NAMALWA (cell line): ENCODE data around the gene CPA3.

Experiments
- DNase-seq: peaks from one replicate; pipeline ENCODE4 v3.0.0-alpha.2; 2015; ENCODE audit warnings: low spot score

CPA3 gene, protein sequence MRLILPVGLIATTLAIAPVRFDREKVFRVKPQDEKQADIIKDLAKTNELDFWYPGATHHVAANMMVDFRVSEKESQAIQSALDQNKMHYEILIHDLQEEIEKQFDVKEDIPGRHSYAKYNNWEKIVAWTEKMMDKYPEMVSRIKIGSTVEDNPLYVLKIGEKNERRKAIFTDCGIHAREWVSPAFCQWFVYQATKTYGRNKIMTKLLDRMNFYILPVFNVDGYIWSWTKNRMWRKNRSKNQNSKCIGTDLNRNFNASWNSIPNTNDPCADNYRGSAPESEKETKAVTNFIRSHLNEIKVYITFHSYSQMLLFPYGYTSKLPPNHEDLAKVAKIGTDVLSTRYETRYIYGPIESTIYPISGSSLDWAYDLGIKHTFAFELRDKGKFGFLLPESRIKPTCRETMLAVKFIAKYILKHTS

GRCh38 chr3:148865049-148865448 lies at the start of gene CPA3:
TSS of gene CPA3 (plus strand) at chr3:148865296. CDS start at chr3:148865308, 12 bp downstream.
- DNase-seq: no peak

DNA sequence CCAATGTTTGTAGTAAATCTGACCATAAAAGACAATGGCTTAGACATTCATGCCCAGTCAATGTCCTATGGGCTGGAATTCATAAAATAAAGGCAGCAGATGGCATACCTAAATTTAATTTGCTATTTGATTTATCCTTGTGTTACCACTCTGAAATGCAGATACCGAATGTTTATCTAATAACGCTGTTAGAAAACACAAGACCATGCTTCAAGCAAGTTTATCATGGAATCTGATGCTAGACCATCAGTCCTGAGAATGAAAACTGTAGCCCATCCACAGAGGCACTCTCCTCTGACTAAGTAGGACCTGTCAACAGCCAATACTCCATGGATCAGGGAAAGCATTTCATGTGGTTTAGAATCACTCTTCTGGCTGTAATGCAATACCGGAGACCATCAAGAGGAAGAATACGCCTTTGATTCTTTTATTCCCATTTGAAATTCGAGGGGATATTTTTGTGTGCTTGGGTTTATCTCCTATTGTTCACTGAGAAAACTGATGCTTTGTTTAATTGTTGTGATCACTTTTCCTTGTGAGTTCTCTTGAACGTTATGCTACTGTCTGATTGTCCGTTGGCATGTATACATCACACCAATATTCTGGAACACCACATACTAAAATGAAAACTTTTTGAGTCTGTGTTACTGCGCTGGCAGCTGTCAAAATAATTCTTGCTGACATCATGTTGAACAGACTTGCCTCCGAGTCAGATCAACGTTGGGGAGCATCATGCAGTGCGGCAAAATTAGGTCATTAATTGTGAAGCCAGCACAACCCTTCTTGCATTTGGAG lies 49.6 kb upstream of the CPA3 start:
- no peak for DNase-seq

DNA sequence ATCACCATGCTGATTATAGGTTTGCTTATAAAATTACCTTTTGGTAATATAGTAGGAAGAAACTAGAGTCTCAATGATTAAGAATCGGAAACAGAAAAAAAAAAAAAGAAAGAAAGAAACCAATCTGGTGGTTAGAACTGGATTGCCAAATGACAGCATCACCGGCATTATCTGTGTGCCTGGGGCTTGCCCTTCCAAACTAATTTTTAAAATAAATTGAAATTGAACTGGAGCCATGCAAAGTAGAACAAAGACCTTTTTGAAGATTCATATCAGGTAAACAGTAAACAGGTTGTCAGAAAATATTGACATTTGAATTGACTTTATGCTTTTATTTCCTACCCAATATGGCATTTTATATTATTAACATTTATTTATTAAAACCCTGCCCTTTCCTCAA lies 48.7 kb upstream of the CPA3 start:
- DNase-seq: no peak

- DNase-seq: no peak
These were observed 48.0 kb upstream of the CPA3 start for GRCh38 chr3:148816981-148817525.

- no peak for DNase-seq
These were observed 44.5 kb upstream of the CPA3 start for GRCh38 chr3:148820361-148821245.

DNA sequence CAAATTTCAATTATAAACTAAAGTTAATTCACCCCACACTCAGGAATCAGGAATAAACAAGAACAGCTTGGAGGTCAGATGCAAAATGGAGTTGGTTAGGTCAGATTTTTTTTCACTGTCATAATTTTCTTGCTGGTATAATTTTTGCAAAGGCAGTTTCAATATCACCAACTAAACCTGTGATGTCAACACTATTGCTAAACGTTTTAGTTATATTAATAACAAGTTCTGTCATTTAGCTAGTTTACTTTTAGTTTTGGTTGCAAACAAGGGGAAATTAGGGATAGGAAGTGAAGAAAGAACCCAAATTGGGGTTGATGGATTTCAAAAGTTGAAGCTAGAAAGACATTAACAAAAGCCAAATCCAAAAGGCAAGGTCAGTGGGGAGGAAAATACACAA lies 42.1 kb upstream of the CPA3 start:
- DNase-seq: no peak

GRCh38 chr3:148825476-148825875 lies 39.6 kb upstream of the CPA3 start:
- no peak for DNase-seq

GRCh38 chr3:148827585-148827984 lies 37.5 kb upstream of the CPA3 start, which contains the start of gene CPB1:
TSS of gene CPB1 (plus strand) at chr3:148827811. CDS start at chr3:148827824, 13 bp downstream.
- DNase-seq: no peak

- DNase-seq: no peak
These were observed 36.9 kb upstream of the CPA3 start for GRCh38 chr3:148828136-148828690.

DNA sequence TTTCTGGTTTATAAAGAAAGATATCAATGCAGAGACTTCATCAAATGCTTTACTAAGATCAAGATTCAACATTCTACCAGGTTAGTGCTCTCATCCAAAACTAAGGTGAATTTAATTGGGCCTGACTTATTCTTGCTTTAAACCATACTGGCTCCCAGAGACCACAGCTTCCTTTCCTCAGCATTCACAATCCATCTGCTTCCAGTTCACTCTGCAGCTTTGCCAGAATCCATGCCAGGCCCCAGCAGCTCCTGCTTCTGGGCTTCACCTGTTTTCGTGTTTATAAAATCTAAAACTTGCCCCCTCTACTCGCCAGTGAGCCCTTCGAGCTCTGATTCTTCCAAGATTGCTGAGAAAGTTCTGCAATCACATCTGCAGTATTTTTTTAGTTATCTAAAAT lies 35.2 kb upstream of the CPA3 start:
- DNase-seq: no peak

GRCh38 chr3:148833223-148833622 lies 31.9 kb upstream of the CPA3 start:
- no peak for DNase-seq

GRCh38 chr3:148839805-148840204 lies 25.3 kb upstream of the CPA3 start:
- no peak for DNase-seq

DNA sequence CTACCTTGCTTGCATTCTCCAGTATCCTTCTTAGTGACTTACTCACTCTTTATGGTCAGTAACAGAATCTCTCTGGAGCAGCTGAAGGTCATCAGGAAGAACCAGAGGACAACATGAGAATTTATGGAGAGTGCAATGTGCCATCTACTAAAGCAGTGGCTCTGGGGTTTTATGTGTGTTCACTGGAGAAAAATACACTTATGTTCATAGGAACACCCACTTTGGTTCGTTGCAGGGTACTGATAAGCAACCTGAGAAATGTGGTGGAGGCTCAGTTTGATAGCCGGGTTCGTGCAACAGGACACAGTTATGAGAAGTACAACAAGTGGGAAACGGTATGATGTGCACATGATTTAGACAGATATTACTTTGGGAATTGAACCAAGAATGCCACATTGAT lies 24.6 kb upstream of the CPA3 start:
- no peak for DNase-seq

GRCh38 chr3:148845756-148846395 lies 19.2 kb upstream of the CPA3 start:
- DNase-seq: no peak

DNA sequence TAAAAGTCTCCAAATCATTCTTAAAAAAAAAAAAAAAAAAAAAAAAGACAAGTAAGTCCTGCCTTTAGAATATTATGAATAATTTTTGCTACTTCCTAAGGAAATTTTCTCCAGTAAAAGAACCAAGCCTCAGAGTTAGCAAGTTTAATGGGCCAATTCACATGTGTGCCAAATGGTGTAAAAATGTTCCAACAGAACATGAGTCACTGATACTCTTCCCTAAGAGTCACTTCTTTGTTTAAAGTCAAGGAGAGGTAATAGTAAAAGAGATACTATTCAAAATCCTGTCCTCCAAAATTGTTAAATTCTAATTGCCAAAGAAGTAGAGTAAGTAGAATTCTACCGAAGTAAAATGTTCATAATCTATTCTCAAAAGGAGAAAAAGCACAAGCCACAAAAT lies 17.7 kb upstream of the CPA3 start:
- DNase-seq: no peak

- no peak for DNase-seq
These were observed 16.7 kb upstream of the CPA3 start for GRCh38 chr3:148848410-148848809.

GRCh38 chr3:148852271-148852992 lies 12.7 kb upstream of the CPA3 start:
- DNase-seq: no peak

- no peak for DNase-seq
These were observed 12.0 kb upstream of the CPA3 start for GRCh38 chr3:148853076-148853475.

- no peak for DNase-seq
These were observed 11.0 kb upstream of the CPA3 start for GRCh38 chr3:148854061-148854460.

DNA sequence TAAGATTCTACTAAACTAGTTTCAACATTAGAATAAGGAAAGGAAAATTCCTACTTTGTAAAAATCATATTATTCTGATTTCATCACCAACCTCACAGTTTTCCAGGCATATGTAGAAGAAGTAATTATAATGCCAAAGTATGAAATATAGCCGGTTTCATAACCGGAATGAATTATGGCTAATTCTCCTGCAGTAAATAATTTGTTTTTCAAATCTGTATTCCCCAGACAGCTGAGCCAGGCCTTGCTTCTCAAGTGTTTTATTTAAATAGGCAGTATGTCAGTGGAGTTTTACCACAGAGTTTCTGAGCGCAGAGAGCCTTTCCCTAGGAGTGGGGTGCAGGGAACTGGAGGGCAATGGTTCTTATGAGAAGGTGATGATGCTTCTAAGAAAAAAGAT lies 8.7 kb upstream of the CPA3 start:
- DNase-seq: no peak
